Measurements from ENCODE around the gene TBC1D8B.

TBC1D8B gene

GRCh38 chrX:106898462-106898861, 96.0 kb downstream of the TBC1D8B start:
- DNase-seq (ENCODE audit: low read depth in 2 of 2), result no peak

DNA sequence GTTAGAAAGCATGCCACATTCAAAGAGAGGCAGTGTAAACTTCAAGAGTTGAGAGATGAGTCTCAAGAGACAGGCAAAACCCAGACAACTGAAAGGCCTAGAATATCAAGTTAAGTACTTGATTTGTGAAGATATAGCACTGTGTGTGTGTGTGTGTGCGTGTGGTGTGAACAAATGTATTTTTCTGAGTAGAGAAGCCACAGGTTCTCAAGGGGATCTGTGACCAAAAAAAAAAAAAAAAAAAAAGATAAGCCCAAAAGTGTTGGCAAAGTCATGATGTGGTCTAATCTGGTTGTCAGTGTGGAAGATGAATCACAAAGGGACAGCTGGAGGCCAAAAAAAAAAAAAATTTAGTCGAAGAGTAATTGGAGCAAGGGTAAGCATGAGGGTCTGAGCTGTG, 96.8 kb downstream of the TBC1D8B start:
- no peak for DNase-seq (ENCODE audit: low read depth in 2 of 2)

GRCh38 chrX:106899841-106900240, 97.4 kb downstream of the TBC1D8B start:
- no peak for DNase-seq (ENCODE audit: low read depth in 2 of 2)

DNA sequence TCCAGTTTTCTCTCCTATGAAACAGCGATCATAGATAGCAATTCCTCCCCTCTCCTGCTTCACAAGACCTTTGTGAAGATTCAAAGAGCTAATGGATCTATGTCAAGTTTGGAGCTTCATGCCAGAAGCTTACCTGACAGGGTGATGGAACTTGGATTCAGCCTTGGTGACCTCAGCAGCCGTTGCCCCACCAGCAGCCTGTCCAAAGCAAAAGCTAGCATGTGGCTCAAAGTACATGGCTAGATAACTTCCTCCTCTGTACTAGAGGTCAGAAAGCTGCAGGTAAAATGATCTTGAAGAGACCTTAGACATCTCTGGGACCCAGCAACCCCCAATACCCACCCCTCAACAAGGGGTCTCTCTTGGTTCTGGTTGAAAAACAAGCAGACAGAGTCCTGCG, 98.9 kb downstream of the TBC1D8B start:
- no peak for DNase-seq (ENCODE audit: low read depth in 2 of 2)

- no peak for DNase-seq (ENCODE audit: low read depth in 2 of 2)
Measured at GRCh38 chrX:106901781-106902219, 99.3 kb downstream of the TBC1D8B start.

DNA sequence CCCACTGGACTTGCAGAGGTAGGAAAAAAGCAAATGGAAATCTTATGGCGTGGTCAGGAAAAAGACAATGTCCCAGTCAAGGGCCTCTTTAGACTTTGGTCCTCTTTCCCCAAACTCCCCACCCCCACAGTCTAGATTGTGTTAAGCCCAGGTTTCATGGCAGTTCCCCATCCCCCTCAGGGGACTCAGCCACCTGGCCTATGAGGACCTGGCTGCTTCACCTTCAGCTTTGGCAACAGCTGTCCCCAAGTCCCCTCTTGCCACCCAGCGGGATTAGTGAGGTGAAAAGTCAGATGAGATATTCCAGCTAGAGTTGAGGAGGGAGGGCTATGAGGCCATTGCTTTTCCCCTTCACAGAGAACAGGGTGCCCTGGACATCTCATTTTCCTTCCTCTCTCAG, 100.2 kb downstream of the TBC1D8B start:
- no peak for DNase-seq (ENCODE audit: low read depth in 2 of 2)

- no peak for DNase-seq (ENCODE audit: low read depth in 2 of 2)
Measured at GRCh38 chrX:106903291-106903824, 100.9 kb downstream of the TBC1D8B start, which contains the start of gene RIPPLY1. TSS of gene RIPPLY1 (minus strand) at chrX:106903341. CDS start at chrX:106903287, 54 bp downstream.

DNA sequence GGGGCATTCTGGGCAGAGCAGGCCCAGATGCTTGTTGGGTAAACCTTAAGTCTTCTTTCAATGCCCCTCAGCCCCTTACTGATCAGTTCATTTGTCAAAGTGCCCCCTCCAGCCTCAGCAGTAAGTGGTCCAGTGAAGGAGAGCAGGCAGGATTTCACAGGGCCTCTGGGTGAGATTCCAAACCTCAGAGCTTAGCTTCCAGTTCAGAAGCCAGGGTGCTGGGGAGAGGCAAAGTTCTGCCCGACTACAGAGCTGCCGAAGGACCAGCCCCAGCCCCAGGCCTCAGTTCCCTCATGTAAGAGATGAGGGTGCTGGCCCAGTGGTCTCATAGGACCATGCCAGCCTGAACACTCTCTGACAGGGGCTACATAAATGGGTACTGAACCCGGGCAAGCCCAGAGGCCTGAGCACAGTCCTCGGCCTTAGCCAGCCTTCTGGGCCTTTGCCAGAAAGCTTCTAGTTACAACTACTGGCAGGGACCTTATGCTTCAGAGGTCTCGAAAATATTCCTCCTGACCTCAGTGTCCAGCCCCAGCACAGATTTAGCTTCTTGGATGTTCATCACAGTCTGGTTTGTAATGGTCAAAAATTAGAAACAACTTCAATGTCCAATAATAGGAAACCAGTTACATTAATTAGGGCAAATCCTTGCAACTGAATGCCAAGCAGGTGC, 101.5 kb downstream of the TBC1D8B start:
- DNase-seq (ENCODE audit: low read depth in 2 of 2), result no peak

- no peak for DNase-seq (ENCODE audit: low read depth in 2 of 2)
Measured at GRCh38 chrX:106905064-106905708, 102.7 kb downstream of the TBC1D8B start.

DNA sequence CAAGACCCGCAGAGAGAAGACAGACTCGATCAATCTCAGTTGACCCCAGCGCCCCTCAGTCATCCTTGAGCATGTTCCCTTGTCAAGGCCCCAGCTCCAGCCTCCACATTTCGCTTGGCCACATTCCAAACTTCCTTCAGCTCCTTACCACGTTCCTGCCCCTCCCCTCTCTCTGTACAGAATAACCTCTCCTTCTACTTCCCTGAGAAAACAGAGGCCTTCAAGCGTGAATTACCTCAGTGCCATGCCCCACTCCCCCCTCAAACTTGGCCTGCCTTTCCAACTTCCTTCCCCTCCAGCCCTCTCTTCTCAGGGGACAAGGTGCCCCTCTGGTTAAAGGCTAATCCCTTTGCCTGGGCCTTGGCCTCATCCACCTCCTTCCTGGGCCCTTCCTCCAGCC, 103.9 kb downstream of the TBC1D8B start:
- no peak for DNase-seq (ENCODE audit: low read depth in 2 of 2)

DNA sequence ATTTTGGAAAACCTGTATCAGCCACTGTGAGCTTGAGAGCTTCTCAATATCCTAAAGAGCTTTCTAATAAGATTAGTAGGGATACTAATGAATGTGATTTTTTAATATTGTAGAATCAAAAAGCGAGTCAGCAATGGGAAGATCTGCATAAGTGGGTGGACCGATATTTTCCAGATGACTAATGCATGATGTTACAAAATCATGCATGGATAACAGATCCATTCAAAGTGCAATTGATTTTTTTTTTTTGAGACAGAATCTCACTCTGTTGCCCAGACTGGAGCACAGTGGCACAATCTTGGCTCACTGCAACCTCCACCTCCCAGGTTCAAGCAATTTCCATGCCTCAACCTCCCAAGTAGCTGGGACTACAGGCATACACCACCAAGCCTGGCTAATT, 110.4 kb downstream of the TBC1D8B start:
- DNase-seq (ENCODE audit: low read depth in 2 of 2), result no peak

GRCh38 chrX:106917830-106918500, 115.5 kb downstream of the TBC1D8B start:
- no peak for DNase-seq (ENCODE audit: low read depth in 2 of 2)

DNA sequence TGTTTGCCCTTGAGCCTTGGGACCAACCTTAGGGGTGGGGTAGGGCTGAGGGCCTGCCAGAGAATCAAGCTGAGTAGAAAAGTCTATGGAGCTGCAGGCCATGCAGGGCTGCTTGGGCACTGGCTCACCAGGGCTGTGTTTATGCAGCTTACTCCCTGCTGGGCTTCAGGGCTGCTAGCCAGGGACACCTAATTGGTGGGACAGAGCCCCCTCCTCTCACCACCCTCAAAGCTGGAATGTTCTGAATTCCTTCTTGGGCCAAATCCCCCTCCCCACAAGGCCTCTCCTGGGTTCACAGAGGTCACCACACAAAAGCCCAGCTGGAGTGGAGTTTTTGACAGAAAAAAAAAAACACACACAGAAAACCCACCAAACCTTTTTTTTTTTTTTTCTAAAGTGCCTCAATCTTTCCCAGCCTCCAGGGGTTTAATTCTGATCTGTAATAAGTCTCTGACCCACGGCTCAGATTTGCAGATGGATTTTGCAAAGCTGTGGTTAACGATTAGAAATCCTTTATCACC, 117.5 kb downstream of the TBC1D8B start, which contains the start of gene CLDN2:
Gene CLDN2, plus strand, starts transcription at position 471 of the 521 bp plus-strand sequence. CDS start 7,827 bp downstream, outside the sequence.
- DNase-seq (ENCODE audit: low read depth in 2 of 2), result no peak

DNA sequence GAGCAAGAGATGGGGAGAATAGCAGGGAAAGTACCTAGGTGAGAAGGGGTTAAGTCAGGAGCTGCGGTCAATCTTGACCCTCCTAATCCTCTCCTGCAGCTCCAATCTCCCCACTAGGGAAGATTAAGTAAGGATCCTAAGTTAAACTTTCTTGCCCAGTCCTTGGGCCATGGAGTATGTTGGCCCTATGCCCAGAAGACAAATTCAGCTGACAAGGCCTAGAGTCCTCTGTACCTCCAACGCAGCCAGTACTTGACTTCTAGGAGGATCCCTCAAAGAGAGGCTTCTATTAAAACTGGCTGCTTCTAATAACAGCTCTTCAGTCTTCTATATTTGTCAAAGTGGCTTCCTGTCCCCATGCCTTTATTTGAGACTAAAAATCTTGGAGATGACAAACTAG, 119.2 kb downstream of the TBC1D8B start:
- no peak for DNase-seq (ENCODE audit: low read depth in 2 of 2)
